Tibial nerve (tissue), 3 donors: Measurements from ENCODE around the gene TPPP2.

Experiments used
- CTCF ChIP-seq, 5 experiments: fragments of 200-600 bp in 3 of 5; fragments of 450-650 bp in 2 of 5; sonication (generic) in 3 of 5; IDR thresholded peaks; one replicate each; pipeline ENCODE4 v1.5.1; 2016 to 2019; ENCODE audit warnings: antibody characterized with exemption in 5 of 5, mild to moderate bottlenecking in 3 of 5, moderate library complexity in 2 of 5
- POLR2A ChIP-seq, 2 donors: fragments of 450-650 bp; IDR thresholded peaks; one replicate each; pipeline ENCODE4 v1.6.1; 2017; ENCODE audit warnings: antibody characterized with exemption in 2 of 2, mild to moderate bottlenecking in 2 of 2, moderate library complexity in 2 of 2

GRCh38 chr14:21081521-21082142 is 51.6 kb downstream of the TPPP2 start:
- TF ChIP-seq POLR2A (IDR thresholded peaks at IDR 0.05) (no peak), CTCF (IDR thresholded peaks at IDR 0.05) (no peak)
